PC-3 (cell line): ENCODE data around the gene LMOD3. TPM values are rescaled to one million over a fixed set of nuclear protein-coding genes. Genes with fewer than 3 reads are reported as not detected.

Source experiments
- ATAC-seq: fragments of 200-7000 bp; cut with Tn5 transposase; 2 replicates; pipeline ENCODE4 v1.9.1; 2020; ENCODE audit warnings: mild to moderate bottlenecking, moderate library complexity
- BruUV-seq: library from RNA; stranded (reverse); fragments of 400-500 nt; replicated peaks from 2 replicates; lab custom pipeline; 2021; lab: Mats Ljungman, UMichigan
- CTCF ChIA-PET: fragments of 300-600 bp; sonication (Branson Sonifier 250); formaldehyde crosslinking; loops from one replicate; lab custom pipeline; 2022; ENCODE audit warnings: antibody characterized with exemption; lab: Charles Lee
- POLR2A ChIA-PET: fragments of 300-600 bp; sonication (Branson Sonifier 250); formaldehyde crosslinking; loops from one replicate; lab custom pipeline; 2022; ENCODE audit warnings: antibody characterized with exemption; ENCODE audit not compliant: unreplicated experiment; lab: Charles Lee
- DNase-seq: peaks from one replicate; pipeline ENCODE4 v3.0.0-alpha.2; 2015
- H2AFZ ChIP-seq: fragments of 300-600 bp; sonication (generic); 2 replicates; pipeline ENCODE4 v1.6.0; 2016; ENCODE audit warnings: antibody characterized with exemption, low read length
- H3F3A ChIP-seq: fragments of 300-600 bp; sonication (generic); one replicate; pipeline ENCODE4 v1.6.0; 2017; ENCODE audit warnings: antibody characterized with exemption, low read length, control low read depth, mild to moderate bottlenecking; ENCODE audit not compliant: unreplicated experiment
- H3K27ac ChIP-seq: fragments of 300-600 bp; sonication (generic); 2 replicates; pipeline ENCODE4 v1.5.1; 2016; ENCODE audit warnings: mild to moderate bottlenecking, low read length
- H3K27me3 ChIP-seq: fragments of 300-600 bp; sonication (generic); 2 replicates; pipeline ENCODE4 v1.6.1; 2016; ENCODE audit warnings: low read length, mixed read lengths
- H3K36me3 ChIP-seq: fragments of 300-600 bp; sonication (generic); 2 replicates; pipeline ENCODE4 v1.6.1; 2016; ENCODE audit warnings: low read depth, mixed run types, low read length, mixed read lengths
- H3K4me1 ChIP-seq: fragments of 300-600 bp; sonication (generic); 2 replicates; pipeline ENCODE4 v1.5.1; 2016; ENCODE audit warnings: low read length; ENCODE audit not compliant: insufficient read depth
- H3K4me2 ChIP-seq: fragments of 300-600 bp; sonication (generic); 2 replicates; pipeline ENCODE4 v1.6.0; 2016; ENCODE audit warnings: low read length
- H3K4me3 ChIP-seq: fragments of 300-600 bp; sonication (generic); 2 replicates; pipeline ENCODE4 v1.5.1; 2016; ENCODE audit warnings: mild to moderate bottlenecking, low read length, mixed read lengths
- H3K79me2 ChIP-seq: fragments of 300-600 bp; sonication (generic); 2 replicates; pipeline ENCODE4 v1.6.1; 2017; ENCODE audit warnings: low read length, mixed read lengths
- H3K9ac ChIP-seq: fragments of 300-600 bp; sonication (generic); 2 replicates; pipeline ENCODE4 v1.6.0; 2016; ENCODE audit warnings: mild to moderate bottlenecking, low read length
- H3K9me2 ChIP-seq: fragments of 300-600 bp; sonication (generic); replicated peaks from 2 replicates; pipeline ENCODE4 v1.6.1; 2016; ENCODE audit warnings: mixed run types, low read length, mixed read lengths
- H3K9me3 ChIP-seq: fragments of 300-600 bp; sonication (generic); 2 replicates; pipeline ENCODE4 v1.6.1; 2016; ENCODE audit warnings: low read length, mixed read lengths
- H4K20me1 ChIP-seq: fragments of 300-600 bp; sonication (generic); 2 replicates; pipeline ENCODE4 v1.6.1; 2016; ENCODE audit warnings: low read length, mixed read lengths
- CTCF ChIP-seq: fragments of 300-600 bp; sonication (generic); conservative IDR thresholded peaks from 2 replicates; pipeline ENCODE4 v1.5.1; 2017; ENCODE audit warnings: antibody characterized with exemption, low read depth, mild to moderate bottlenecking, low read length
- EZH2 ChIP-seq: fragments of 300-600 bp; sonication (generic); IDR thresholded peaks from one replicate; pipeline ENCODE4 v1.6.1; 2017; ENCODE audit warnings: antibody characterized with exemption, mild to moderate bottlenecking, low read length; ENCODE audit not compliant: unreplicated experiment
- EZH2phosphoT487 ChIP-seq: fragments of 300-600 bp; sonication (generic); IDR thresholded peaks from 2 replicates; pipeline ENCODE4 v1.6.1; 2018; ENCODE audit warnings: mild to moderate bottlenecking, antibody characterized with exemption, low read length, borderline replicate concordance
- intact Hi-C: fragments of 100-400 bp; cut with micrococcal nuclease; formaldehyde crosslinking; loops from 2 replicates; pipeline ENCODE4 v1.9.0; 2023
- total RNA-seq: library from RNA; depleted of rRNA; stranded (reverse); fragments of >200 nt; gene quantifications from 2 replicates; pipeline ENCODE4 v1.2.3, GENCODE V29; 2014

LMOD3 gene
- total RNA-seq, 1 experiment from 2014 or later: not detected

- CTCF ChIA-PET: no interaction called here
- Histone ChIP-seq H3F3A (no peaks in the 10 kb centered on the region), H3K4me2 (peak overlapping the region; percentile 84), H3K4me3 (peak overlapping the region; percentile 78), H3K36me3 (no peaks in the 10 kb centered on the region), H4K20me1 (0 out of 2 replicates have a peak, but pooled peaks cover 4% of the 10 kb centered on the region), H3K27me3 (no peaks in the 10 kb centered on the region), H3K9me2 (no peaks in the 10 kb centered on the region), H3K4me1 (peaks cover 26% of the 10 kb centered on the region), H2AFZ (no peak overlapping the region), H3K27ac (no peak overlapping the region), H3K9ac (peak overlapping the region; percentile 84), H3K9me3 (no peaks in the 10 kb centered on the region), H3K79me2 (peaks cover 29% of the 10 kb centered on the region)
- peak; percentile 25 for ATAC-seq
- DNase-seq: no peak
- intact Hi-C loops: no loop called here
- no peak for TF ChIP-seq EZH2phosphoT487
- TF ChIP-seq EZH2: no peak
- no peak for TF ChIP-seq CTCF
- BruUV-seq: TSS peak; percentile 68
- POLR2A ChIA-PET: no interaction called here
These were observed 42.9 kb downstream of the LMOD3 start for GRCh38 chr3:69079269-69080159.

- ATAC-seq (no peak), DNase-seq (no peak)
- no peak overlapping the region for H3K27ac ChIP-seq
- H3K27me3 ChIP-seq: no peaks in the 10 kb centered on the region
- intact Hi-C loops: no loop called here
- no peaks in the 10 kb centered on the region for H3F3A ChIP-seq
- H3K4me3 ChIP-seq: no peak overlapping the region
- H4K20me1 ChIP-seq: no peaks in the 10 kb centered on the region
- H3K36me3 ChIP-seq: no peaks in the 10 kb centered on the region
- H3K9ac ChIP-seq: no peak overlapping the region
- no peak overlapping the region for H2AFZ ChIP-seq
- ChIA-PET CTCF (no interaction called here), POLR2A (no interaction called here)
- H3K9me2 ChIP-seq: no peaks in the 10 kb centered on the region
- TF ChIP-seq EZH2phosphoT487 (no peak), CTCF (no peak), EZH2 (no peak)
- no peak overlapping the region for H3K4me2 ChIP-seq
- BruUV-seq: no TSS peak
- H3K79me2 ChIP-seq: peaks cover 8% of the 10 kb centered on the region
- no peaks in the 10 kb centered on the region for H3K4me1 ChIP-seq
- H3K9me3 ChIP-seq: no peaks in the 10 kb centered on the region
These were observed 49.5 kb downstream of the LMOD3 start for GRCh38 chr3:69072928-69073327.

GRCh38 chr3:69066121-69066520, 56.3 kb downstream of the LMOD3 start:
- ATAC-seq (no peak), DNase-seq (no peak)
- H4K20me1 ChIP-seq: no peaks in the 10 kb centered on the region
- H3K79me2 ChIP-seq: no peaks in the 10 kb centered on the region
- H3K27me3 ChIP-seq: no peaks in the 10 kb centered on the region
- H3K4me1 ChIP-seq: no peaks in the 10 kb centered on the region
- TF ChIP-seq EZH2phosphoT487 (no peak), CTCF (no peak), EZH2 (no peak)
- ChIA-PET CTCF (no interaction called here), POLR2A (no interaction called here)
- peaks cover 3% of the 10 kb centered on the region; the same call in 1 of the 2 replicates for H3K36me3 ChIP-seq
- H3K27ac ChIP-seq: no peak overlapping the region
- intact Hi-C loops: no loop called here
- no peak overlapping the region for H3K4me3 ChIP-seq
- no peak overlapping the region for H3K9ac ChIP-seq
- H3K9me2 ChIP-seq: no peaks in the 10 kb centered on the region
- BruUV-seq: no TSS peak
- H2AFZ ChIP-seq: no peak overlapping the region
- H3K4me2 ChIP-seq: no peak overlapping the region
- no peaks in the 10 kb centered on the region for H3K9me3 ChIP-seq
- no peaks in the 10 kb centered on the region for H3F3A ChIP-seq
